HG02610 (cell line): ENCODE measurements around the gene SLC17A9.

Experiments used
- ATAC-seq: cut with Tn5 transposase; IDR thresholded peaks from one replicate; pipeline ENCODE4 v1.9.1; 2021; ENCODE audit warnings: mild to moderate bottlenecking, moderate library complexity; ENCODE audit not compliant: unreplicated experiment

The SLC17A9 gene

GRCh38 chr20:62999580-62999979, 47.1 kb downstream of the SLC17A9 start:
- ATAC-seq: no peak

- ATAC-seq: no peak
Measured at GRCh38 chr20:63000036-63000435, 47.5 kb downstream of the SLC17A9 start.

GRCh38 chr20:63000958-63001357, 48.4 kb downstream of the SLC17A9 start:
- ATAC-seq: no peak

GRCh38 chr20:63002511-63002910, 50.0 kb downstream of the SLC17A9 start:
- no peak for ATAC-seq

GRCh38 chr20:63003546-63003945, 51.0 kb downstream of the SLC17A9 start:
- ATAC-seq: no peak

- no peak for ATAC-seq
Measured at GRCh38 chr20:63004607-63005364, 52.3 kb downstream of the SLC17A9 start.

- ATAC-seq: no peak
Measured at GRCh38 chr20:63005365-63005861, 52.9 kb downstream of the SLC17A9 start.

- no peak for ATAC-seq
Measured at GRCh38 chr20:63005862-63006539, 53.5 kb downstream of the SLC17A9 start.

GRCh38 chr20:63006540-63007359, 54.2 kb downstream of the SLC17A9 start, which contains the start of gene BHLHE23:
BHLHE23 (minus strand) TSS chr20:63006964; CDS start chr20:63006774, 190 bp downstream.
- ATAC-seq: no peak

GRCh38 chr20:63007360-63007645, 54.8 kb downstream of the SLC17A9 start:
- no peak for ATAC-seq

GRCh38 chr20:63007646-63008488, 55.4 kb downstream of the SLC17A9 start:
- ATAC-seq: no peak

GRCh38 chr20:63008541-63009044, 56.1 kb downstream of the SLC17A9 start:
- no peak for ATAC-seq

GRCh38 chr20:63009045-63009961, 56.8 kb downstream of the SLC17A9 start:
- peak; percentile 27 for ATAC-seq

- peak; percentile 46 for ATAC-seq
Measured at GRCh38 chr20:63009988-63010769, 57.7 kb downstream of the SLC17A9 start.

GRCh38 chr20:63011798-63012197, 59.3 kb downstream of the SLC17A9 start:
- no peak for ATAC-seq

GRCh38 chr20:63013207-63013606, 60.7 kb downstream of the SLC17A9 start:
- ATAC-seq: no peak

- ATAC-seq: no peak
Measured at GRCh38 chr20:63014287-63014686, 61.8 kb downstream of the SLC17A9 start.

- ATAC-seq: no peak
Measured at GRCh38 chr20:63014710-63015109, 62.2 kb downstream of the SLC17A9 start.
